Forelimb muscle (tissue), 1 donor: ENCODE results near the gene PXMP4. TPM values are rescaled to one million over a fixed set of nuclear protein-coding genes. Genes with fewer than 3 reads are reported as not detected.
A peak's percentile ranks its signal among the peaks of the same experiment; 100 is the strongest.

ENCODE experiments used
- DNase-seq: peaks from one replicate; pipeline ENCODE4 v3.0.0-alpha.2; 2013; ENCODE audit warnings: low read depth
- polyA plus RNA-seq: library from polyadenylated mRNA; unstranded; fragments of 120-200 nt; gene quantifications from one replicate; pipeline ENCODE4 v1.2.1, GENCODE V29; 2013; ENCODE audit not compliant: insufficient read length

Gene PXMP4
- polyA plus RNA-seq, 1 donor: 9.1 TPM

DNA sequence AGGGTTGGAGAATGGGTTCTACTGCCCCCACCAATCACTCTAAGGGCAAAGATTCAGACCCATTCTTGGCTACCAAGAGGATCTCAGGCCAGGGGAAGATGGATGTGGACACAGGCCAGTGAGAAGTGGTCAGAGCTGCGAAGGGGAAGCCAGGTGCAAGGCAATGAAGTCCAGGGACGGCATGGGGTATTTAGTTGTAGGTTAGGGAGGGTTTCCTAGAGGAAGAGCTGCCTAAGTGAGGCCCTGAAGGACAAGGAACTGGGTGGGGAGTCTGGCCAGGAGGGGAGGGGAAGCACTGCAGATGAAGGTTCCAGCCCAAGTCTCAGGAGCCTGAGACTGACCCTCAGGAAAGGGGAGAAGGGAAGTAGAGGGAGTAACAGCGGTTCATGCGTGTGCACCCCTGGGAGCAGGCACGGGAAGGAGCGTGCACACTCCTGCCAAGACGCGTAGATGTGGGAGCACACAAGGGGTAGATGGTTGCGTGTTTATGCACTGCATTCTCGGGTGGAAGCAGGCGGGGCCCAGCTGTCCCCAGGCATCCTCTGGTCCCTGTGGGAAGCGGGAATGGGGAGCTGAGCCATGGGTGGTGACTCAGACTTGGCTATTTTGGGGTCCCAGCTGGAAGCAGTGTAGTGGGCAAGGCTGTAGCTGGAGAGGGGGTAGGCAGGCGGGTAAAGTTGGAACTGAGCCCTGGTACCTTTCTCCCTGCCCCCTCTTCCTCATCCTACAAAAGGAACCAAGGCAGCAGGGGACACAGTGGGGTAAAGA, 50.1 kb downstream of the PXMP4 start:
- no peak for DNase-seq

DNA sequence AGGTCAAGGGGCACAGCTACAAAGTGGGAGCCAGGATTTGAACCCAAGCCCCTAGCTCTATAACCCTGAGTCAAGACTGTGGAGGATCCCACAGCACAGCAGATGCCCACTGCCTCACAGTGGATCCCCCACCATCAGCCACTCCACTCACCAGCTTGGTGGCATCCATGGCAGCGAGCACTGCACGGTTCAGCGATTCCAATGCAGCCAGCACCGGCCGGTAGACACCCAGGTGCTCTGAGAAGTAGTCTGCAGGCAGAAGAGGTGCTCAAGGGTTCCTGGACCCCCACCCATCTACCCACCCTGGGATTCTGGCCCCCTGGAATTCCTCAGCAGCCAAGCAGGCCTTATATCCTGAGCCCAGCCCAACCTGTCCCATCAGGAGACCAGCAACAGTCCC, 50.9 kb downstream of the PXMP4 start:
- no peak for DNase-seq

DNA sequence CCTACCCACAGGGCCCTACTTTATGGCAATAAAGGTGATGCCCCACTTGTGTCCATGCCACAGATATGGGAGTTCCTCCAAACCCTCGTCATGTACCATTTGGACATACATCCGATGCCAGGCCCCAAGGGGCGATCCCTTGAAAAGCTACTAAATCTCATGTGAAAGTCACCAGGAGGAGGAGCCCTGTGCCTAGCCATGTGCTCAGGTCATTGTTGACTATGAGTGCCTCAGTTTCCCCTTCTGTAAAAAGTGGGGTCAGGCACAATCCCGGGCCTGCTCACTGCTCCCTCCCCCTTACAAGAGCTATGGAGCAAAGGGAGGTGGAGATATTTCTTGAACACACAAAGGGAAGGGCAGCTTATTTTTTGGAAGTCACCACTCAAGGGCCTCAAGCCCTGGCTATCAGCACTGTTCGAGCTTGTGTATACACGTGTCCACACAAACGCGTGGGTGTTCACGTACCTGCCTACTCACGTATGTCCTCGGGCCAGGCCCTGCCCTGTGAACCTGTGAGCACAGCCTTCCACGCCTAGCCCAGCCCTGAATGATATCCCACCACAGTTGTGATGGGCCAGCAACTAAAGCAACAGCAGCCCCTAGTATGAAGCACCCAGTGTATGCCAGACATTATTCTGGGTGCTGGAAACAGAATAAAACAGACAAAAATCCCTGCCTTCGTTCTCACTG, 51.5 kb downstream of the PXMP4 start:
- DNase-seq: no peak

DNA sequence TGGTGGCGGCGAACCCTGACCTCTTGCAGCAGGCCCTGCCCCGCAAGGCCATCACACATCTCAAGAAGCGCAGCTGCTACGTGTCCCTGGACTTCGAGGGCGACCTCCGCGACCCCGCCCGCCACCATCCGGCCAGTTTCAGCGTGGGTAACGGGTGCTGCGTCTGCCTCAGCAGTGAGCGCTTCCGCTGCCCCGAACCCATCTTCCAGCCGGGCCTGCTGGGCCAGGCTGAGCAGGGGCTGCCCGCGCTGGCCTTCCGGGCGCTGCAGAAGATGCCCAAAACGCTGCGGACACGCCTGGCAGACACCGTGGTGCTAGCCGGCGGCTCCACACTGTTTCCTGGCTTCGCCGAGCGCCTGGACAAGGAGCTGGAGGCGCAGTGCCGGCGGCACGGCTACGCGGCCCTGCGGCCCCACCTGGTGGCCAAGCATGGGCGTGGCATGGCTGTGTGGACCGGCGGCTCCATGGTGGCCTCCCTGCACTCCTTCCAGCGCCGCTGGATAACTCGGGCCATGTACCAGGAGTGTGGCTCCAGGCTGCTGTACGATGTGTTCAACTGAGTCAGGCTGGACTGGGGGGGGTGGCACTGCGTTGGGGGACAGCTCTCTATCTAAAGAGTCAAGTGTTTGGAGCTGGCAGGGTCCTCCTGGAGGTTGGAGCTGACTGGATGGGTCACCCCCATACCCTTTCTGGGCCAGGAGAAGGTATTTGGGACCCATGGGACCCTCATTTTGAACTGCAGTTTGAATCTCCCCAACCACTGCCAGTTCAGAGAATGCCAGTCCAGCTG, 52.2 kb downstream of the PXMP4 start:
- DNase-seq: no peak

DNA sequence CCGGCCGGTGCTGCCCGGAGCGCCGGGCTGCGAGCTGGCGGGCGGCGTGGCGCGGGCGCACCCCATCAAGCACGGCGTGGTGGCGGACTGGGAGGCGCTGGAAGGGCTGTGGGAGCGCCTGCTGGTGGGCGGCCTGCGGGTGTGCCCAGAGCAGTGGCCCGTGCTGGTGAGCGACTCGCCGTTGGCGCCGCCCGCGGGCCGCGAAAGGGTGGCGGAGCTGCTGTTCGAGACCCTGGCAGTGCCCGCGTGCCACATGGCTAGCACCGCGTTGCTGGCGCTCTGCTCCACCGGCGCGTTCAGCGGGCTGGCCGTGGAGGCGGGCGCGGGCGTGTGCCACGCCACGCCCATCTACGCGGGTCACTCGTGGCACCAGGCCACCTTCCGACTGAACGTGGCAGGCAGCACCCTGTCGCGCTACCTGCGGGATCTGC, 52.9 kb downstream of the PXMP4 start:
- no peak for DNase-seq

DNA sequence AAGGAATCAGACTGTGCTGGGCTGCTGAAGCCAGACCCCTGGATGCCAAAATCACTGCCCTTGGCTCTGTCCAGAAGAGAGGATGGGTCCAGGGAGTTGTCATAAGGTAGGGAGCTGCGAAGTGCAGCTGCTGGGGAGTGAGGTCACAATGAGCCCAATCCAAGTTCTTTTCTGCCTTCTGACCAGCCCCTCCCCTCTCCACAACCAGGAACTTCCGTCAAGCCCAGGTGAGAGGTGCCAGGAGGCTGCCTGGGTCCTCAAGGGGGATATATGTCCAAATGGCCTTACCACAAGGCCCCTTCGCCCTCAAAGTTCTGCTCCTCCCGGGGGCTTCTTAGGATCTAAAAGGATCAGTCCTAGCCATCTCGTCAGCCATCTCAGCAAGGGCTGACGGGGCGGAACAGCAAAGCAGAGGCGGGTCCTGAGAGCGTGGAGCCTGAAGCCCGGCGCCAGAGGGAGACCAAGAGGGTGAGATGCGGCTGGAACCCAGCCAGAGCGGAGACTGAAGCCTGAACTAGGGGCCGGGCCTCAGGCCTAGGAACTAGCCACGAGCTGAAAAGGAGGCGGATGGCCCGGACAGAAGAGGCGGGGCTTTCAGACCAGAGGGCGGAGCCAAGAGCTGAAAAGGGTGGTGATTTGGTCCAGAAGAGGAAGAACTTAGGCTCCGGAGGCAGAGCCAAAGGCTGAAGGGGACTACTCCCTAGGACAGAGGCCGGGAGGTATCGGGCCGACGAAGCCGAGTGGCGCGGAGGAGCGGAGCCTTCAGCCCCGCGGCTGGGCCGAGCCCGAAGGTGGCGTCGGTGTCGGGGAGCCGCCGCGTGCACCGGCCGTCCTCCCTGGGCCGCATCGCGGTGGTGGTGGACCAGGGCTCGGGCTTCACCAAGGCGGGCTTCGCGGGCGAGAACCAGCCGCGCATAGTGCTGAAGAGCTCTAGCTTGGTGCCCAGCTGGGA, 53.5 kb downstream of the PXMP4 start, which contains the start of gene ACTL10:
Gene ACTL10 (plus strand): TSS at position 651 of the 952 bp plus-strand sequence. CDS start 555 bp downstream, outside the sequence.
- DNase-seq: peak; percentile 75

DNA sequence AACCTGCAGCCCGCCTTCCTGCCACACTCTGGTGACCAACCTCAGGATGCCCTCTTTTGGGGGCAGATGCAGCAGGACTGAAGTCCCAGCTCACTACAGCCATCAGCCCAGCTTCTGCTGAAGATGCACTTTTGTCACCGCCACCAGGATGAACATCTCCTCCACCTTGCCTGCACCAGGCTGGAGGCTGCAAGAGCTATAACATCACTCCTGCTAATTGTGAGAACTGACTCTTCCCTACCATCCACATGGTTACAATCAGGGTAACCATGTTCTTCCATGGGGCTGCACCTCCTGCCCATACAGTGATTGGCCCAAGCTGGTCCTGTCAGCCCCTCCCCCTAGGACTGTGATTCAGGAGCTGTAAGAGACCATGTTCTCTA, 55.4 kb downstream of the PXMP4 start:
- no peak for DNase-seq

DNA sequence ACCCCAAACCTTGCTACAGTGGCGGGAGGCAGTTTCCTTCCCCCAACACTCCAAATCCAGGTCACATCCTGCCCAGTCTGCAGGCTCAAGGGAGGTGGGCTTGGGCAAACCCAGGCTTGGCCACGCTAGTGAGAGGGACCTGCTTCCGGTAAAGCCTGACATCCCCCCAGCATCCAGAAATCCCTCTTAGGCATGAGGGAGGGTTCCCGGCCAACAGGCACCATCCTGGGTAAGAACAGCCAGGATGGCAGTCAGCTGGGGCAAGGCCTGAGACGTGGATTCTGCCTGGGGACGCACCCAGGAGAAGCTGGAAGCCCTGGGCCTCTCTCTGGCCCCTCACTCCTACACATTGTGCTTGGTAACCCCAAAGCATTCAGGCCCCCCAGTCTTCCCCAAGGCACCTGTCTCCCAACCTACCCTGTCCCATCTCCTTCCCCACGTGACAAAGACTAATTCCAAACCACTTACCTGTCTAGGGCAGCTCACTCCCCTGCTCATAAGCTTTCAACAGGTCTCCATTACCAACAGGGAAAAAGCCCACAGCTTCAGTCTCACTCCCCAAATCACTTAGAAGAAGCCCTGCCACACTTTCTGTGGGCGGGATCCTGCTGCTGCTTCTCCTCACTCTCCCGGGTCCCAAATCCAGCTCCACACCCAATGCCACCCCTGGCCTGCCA, 55.9 kb downstream of the PXMP4 start:
- no peak for DNase-seq

DNA sequence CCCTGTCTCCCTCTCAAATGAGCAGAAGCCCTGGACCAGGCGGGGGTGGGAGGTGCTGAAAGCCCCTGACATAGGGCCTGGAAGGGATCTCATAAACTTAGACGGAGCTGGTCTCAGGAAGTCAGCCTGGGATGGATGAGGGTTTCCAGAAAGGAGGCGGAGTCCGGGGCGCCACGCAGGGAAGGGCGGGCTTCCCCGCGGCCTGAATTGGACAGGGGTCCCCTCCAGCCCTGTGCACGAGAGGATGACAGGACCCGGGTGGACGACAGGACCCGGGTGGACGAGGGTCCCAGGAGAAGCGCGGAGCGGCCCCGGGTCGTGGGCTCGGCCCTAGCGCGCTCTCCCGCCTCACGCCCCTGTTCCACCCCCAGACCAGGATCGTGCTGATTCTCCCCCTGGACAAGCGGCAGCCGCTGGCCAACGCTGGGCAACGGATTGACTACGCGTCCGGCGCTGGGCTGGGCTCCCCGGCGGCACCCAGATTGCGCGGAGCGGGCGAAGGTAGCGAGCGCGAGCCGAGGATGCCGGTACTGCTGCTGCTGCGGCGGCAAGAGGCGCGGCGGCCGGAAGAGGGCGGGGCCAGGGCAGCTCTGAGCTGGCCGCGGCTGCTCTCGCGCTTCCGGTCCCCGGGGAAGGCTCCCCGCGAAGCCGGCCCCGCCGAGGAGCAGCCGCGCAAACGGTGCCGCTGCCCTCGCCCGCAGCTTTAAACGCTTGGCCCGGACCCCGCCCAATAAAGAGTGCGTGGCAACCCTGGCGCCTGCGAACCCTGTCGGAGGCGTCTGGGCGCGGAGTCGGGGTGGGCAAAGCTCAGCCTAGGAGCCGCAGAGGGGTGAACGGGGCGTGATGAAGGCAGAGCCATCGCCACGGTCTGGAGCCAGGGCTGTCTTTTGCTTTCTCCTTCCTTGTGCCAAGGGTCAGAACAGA, 56.7 kb downstream of the PXMP4 start:
- DNase-seq: no peak

DNA sequence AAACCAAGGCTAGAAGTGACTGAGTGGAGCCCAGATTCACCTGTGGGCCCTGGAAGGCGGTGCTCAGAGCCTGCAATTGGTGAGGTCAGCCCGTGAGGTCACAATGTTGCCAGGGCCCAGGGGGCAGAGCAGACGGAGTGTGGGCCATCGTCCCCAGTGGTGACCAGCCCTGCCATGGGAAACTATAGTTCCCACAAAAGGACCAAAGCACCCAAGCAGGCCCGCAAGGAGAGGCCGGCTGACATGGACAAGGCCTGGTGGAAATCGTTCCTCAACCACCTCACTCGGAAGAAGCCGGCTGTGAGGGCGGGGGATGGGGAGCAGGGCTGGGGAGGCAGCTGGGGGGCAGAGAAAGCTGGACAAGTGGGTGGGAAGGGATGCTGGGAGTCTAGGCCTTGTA, 57.9 kb downstream of the PXMP4 start, which contains the start of gene C20orf144:
Gene C20orf144 (plus strand): TSS at position 156 of the 400 bp plus-strand sequence. CDS start 19 bp downstream, at position 175.
- DNase-seq: no peak

DNA sequence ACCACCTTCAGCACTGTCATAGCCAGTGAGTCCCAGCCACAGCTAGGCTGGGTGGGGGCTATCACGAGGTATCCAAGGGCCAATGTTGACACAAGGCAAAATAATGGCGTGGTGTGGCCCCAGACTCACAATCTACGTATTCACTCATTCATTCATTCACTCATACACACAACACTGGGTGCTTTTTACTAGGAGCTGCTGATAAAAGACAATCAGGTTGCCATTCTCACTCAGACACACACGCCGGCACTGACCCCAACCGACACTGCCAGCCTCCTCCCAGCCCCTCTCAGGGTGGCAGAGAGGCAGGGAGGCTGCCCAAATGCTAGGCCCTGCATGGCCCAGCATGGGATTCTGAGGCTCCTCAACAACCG, 59.4 kb downstream of the PXMP4 start:
- no peak for DNase-seq

DNA sequence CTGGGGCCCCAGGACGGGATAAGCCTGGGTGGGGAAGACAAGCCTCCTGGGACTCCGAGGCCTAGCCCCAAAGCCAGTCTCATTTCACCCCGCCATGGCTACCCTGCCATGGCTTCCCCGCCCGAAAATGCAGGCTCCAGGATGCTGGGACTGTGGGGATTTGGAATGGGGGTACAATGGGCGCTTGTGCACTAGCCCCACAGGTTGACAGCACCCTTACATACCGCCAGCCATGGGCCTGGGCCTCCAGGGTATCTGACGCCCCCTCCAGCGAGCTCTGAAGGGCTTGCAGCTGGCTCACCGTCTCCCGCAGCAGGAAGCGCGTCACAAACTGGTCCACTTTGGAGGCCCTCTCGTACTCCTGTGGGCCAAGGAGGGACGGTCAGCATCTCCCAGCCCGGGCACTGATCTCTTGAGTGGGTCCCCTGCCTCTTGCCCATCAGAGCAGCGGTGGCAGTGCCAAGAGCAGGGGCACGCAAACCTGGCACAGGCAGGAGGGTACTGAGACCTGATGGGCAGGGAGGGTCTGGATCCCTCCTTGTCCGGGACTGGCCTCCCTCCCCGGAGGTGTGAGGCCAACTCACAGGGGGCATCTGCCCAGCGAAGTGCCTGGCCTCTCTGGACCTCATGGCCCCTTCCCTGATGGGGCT, 60.0 kb downstream of the PXMP4 start:
- no peak for DNase-seq

DNA sequence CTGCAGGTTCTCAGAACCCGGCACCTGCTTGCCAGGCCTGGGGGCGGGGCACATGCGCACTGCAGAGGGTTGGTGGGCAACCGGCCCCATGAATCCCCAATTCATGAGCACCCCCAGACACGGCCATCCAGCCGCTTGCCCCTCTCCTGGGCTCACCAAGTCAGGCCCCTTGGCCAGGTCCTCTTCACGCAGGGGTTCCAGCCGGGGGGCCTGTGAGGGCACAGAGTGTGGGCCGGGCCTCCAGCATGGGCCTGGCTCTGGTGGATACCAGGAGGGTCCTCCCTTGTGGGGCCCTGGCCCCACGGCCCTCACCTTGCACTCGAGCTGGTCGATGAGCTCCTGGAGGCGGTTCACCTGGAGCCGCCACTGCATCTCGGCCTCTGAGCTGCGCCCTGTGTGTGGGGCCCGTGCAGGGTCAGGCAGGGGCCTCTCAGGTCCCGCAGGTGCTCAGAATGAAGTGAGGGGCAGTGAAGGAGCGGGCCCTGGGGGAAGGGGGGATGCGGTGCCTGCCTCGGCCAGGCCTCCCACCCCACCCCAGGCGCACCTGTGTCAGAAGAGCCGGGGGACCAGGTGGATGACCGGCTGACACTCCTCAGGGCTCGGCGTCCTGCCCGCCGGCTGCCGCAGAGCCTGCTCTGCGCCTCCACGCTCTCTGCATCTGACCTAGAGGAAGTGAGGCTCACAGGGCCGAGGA, 60.6 kb downstream of the PXMP4 start:
- DNase-seq: no peak

DNA sequence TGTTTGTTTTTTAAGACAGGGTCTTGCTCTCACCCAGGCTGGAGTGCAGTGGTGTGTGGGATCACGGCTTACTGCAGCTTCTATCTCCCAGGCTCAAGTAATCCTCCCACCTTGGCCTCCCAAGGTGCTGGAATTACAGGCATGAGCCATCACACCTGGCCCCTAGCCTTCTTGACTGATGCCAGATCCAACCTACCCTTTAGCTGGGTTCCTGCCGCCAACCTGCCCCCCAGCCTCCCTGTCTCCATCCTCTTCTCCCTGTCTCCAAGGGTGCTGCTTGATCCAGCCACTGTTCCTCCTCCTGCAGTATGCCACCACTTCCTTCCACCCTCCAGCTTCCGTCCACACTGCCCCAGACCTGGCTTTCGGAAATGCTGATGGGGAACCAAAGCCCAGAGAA, 61.2 kb downstream of the PXMP4 start:
- no peak for DNase-seq

DNA sequence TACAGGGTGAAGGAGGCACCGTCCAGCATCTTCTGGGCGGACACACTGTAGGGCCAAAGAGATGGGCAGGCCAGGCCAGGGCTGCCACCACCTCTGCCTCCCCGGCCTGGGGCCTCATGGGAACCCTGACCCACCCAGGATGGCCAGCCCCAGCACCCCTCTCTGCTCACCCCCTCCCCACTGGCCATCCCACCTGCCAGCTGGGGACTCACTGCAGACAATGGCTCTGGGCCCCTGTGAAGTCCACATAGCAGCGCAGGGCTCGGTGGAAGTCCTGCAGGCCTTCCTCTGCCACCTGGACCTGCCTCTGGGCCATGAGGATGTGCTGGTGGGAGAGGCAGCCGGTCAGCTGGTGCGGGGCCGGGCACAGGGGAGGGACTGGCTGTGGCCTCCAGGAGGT, 61.6 kb downstream of the PXMP4 start:
- DNase-seq: no peak

DNA sequence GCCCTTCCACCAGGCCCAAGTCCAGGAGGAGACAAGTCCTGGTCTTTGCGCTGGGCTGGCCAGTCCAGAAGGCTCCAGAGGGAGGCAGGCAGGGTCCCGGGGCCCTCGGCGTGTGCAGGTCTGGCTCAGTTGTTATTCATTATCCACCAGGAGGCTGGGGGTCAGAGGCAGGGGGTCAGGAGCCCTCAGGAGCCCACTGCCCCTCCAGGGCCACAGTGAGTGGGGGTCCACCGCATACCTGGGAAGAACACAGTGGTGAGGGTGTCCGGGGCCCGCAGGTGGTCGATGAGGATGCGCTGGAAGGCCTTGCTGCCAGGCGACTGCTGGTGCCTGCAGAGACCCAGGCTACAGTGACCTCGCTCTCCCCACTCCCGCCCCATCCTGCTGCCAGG, 62.4 kb downstream of the PXMP4 start:
- DNase-seq: no peak

DNA sequence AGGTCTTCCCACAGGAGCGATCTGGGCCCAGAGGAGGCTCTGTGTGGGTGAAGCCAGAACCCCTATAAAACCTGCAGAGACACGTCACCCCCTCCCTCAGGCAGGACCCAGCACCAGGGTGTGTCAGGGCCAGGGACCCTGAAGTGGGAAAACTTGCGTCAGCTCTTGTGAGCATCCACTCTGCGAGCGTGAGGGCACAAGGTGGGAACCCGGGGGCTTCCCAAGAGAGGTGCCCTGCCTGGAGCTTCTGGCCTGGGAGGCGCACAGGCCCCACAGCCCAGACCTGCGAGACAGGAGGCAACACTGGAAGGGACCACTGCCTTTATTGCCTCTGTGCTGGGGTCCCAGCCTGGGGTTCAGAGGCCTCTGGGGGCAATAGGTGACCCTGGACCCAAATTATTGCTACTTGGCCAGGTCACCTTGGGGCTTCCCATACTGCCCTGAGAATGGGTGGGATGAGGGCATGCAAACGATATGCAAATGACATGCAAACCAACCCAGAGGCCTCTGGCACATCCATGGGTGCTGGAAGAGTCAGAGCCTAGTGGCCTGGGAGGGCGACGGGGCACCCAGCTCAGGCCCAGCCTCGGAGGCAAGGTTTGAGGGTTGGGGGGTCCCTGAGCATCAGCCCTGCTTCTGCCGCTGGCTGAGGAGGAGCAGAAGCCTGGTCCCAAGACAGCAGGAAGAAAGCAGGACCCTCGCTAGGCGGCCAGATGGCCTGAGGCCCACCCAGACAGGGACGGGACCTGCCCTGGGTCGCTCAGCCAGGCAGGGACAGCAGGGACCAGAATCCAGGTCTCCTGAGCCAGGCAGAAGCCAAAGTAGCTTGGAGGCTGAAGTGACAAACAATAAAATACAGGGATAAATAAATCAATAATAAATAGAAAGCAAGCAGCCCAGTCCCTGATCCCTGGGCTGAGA, 63.1 kb downstream of the PXMP4 start:
- no peak for DNase-seq
